Right forelimb (tissue), 1 donor: ENCODE measurements around the gene EEF1G.
"Not testable (repeated sequence)": the region's sequence is repeated elsewhere in the genome, so short reads cannot be mapped to it uniquely, and the experiment has no call there.

Source experiments
- DNase-seq: peaks from one replicate; pipeline ENCODE4 v3.0.0-alpha.2; 2018

The EEF1G gene

GRCh38 chr11:62575837-62576236, 2.1 kb upstream of the EEF1G start:
- DNase-seq, result no peak

- DNase-seq, result no peak
Measured at GRCh38 chr11:62575156-62575555, 1.5 kb upstream of the EEF1G start.

DNA sequence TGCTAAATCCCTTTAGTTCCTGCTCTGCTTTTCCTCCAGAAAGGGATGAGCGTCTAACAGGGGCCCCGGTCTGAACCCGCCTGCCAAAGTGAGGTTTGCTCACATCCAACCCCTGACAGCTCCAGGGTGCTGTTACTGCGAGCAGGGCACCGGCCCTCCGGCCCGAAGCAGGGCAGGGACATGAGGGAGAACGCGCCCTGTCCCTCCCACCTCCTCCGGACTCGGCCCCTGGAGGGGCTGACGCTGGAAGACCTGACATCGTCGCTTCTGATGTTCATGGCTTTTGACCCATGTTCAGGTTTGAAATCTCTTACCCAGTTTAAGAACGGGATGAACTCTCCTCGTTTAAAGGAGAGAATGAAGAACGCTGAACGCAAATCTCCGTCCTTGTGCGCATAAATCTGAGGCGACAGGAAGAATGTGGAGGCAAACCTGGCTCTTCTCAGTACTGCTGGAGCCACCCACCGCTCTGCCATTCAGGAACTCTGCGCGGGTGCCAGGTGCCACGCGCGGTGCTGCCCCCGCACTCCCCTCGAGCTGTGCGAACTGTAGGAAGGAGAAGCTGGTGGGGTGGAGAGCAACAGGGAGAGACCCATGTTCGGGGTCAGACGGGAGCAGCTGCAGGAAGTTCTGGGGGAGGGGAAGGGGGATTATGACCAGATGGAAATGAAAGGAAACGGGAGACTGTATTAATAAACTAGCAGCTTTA, 826 bp upstream of the EEF1G start:
- peak; percentile 66 for DNase-seq

DNA sequence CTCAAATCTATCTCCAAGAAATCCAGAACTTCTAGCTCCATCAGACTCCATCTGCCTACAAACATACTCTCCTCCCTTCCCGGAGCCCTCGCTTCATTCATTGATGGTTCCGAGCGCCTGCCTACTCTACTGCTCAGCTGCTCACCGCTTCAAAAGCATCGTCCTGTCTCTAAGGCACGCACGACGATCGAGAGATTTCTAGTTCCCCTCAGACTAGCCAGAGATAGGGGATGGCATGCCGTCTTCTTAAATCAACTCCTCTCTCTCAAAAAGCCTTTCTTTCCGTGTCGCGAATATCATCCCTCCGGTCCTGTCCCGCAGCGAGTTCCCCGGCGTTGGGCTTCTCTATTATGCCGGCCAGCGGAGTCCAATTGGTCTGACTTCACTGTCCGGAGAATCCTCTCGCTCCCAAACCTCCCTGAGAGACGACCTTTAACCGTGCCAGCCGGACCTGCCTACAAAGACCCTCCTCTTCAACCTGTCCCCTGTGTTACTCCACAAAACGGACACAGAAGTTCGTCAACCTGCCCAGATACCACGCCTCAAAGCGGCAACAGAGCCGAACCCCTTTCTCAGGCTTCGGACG, 592 bp downstream of the EEF1G start:
- DNase-seq, result peak; percentile 65

DNA sequence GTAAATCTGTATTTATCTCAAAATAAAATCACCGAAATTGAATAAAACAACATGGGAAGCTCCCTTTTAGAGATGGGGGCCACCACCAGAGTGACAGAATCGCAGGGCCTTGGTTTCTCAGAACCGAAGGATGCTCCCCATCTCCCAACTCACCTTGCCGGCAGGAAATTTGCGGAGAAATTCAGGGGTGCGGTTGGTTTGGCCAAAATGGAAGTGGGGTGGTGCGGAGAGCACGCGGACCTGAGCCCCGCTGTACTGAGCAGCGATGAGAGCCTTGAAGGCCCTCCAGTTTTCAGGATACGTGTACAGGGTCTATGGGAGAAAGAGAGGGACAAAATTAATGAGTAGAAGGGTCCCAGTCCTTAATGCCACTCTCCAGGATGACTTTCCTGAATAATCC, 1.3 kb downstream of the EEF1G start:
- no peak for DNase-seq

GRCh38 chr11:62571493-62571892, 2.2 kb downstream of the EEF1G start:
- DNase-seq, result not testable (repeated sequence)

- DNase-seq, result not testable (repeated sequence)
Measured at GRCh38 chr11:62570903-62571302, 2.8 kb downstream of the EEF1G start.

- no peak for DNase-seq
Measured at GRCh38 chr11:62569611-62570010, 4.1 kb downstream of the EEF1G start.

GRCh38 chr11:62567018-62567633, 6.6 kb downstream of the EEF1G start:
- DNase-seq, result no peak

- DNase-seq, result no peak
Measured at GRCh38 chr11:62566247-62566646, 7.4 kb downstream of the EEF1G start.

DNA sequence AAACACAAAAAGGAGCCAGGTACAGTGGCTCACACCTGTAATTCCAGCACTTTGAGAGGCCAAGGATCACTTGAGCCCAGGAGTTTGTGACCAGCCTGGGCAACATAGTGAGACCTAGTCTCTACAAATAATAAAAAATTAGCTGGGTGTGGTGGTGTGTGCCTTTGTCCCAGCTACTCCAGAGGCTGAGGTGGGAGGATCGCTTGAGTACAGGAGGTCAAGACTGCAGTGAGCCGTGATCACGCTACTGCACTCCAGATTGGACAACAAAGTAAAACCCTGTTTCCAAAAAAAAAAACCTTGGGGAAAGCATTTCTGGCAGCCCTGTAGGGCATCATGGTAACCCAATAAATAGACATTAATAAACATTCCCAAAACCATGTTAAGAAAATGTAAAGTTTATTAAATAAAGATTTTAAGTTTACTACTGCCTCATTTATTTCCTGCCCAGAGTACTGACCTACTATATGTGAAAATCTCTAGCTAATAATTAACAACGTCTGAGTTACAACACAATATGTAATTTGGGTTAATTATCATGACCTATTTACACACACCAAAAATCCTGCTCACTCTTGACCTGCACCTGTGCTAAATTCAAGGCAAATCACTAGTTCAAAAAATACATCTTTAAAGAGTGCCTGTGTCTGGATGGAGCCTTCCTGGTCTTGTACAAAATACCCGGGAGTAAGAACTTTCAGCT, 8.4 kb downstream of the EEF1G start:
- DNase-seq, result no peak

GRCh38 chr11:62561677-62562230, 11.9 kb downstream of the EEF1G start:
- DNase-seq, result not testable (repeated sequence)

DNA sequence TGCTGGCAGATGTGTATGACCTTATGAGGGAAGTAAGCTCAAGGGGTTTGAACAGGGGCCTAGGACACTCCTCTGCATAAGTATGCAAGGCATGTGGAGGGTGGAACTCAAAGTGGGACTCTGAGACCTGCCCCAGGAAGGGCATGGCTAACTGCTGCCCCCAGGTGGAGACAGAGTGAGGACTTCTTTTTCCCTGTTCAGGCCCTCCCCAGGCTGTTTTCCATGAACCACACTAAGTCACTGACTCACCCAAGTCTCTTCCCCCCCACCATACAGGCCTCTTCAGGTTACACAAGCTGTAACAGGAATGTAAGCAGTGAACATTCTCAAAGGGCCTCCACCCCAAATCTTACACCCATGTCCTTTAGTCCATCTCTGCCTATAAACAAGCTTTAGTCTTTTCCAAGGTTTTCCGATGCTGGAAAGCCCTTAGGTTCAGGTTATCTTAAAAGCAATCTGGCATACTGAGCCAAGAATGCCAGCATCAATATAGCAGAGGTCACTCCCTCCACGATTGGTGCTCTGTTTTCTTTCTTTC, 13.1 kb downstream of the EEF1G start:
- peak; percentile 83 for DNase-seq

DNA sequence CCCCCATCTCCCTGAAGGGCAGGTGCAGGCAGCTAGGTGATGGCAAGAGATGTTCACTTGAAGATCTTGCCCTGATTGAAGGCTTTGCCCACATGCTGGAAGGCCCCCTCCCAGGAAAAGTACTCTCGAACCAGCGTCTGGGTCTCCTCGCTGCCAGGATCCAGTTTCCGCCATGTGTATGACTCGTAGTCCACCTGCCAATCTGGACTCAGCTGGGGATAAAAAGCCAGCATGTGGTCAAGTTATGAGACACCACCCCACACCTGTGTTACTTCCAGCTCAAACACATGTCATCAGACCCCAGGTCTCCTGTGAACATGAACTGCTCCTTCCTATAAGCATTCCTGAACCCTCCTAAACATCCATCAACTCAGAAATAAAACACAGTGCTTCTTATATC, 14.1 kb downstream of the EEF1G start:
- DNase-seq, result not testable (repeated sequence)

DNA sequence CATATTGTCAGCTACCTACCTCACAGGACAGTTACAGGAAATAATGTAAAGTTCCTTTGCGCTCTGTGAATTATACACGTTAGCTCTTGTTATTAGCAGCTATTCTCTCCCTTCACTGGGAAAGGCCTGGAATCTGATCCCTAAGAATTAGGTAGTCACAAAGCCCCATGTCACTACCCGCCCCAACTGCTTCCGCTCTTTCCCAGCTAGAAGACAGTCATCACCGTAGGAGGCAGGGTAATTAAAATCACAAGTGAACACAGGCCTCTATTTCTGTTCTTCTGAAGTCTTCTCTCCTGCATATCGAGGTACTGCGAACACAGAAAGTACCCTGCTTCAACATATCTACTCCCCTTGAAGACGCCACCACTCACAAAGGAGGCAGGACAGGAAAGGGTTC, 14.5 kb downstream of the EEF1G start:
- DNase-seq, result no peak

DNA sequence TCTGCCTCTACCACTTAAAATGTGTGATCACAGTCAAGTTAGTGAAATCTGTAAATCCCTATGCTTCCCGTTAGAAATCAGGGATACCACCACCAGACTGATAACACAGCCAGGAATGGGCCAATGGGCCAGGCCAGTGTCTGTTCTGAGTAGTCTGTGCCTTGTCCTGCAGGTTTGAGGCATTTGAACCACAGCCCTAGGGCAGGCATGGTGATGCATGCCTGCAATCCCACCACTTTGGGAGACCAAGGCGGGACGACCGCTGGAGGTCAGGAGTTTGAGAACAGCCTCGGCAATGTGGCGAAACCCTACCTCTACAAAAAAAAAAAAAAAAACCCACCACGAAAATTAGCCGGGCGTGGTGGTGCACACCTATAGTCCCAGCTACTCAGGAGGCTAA, 15.0 kb downstream of the EEF1G start:
- no peak for DNase-seq

DNA sequence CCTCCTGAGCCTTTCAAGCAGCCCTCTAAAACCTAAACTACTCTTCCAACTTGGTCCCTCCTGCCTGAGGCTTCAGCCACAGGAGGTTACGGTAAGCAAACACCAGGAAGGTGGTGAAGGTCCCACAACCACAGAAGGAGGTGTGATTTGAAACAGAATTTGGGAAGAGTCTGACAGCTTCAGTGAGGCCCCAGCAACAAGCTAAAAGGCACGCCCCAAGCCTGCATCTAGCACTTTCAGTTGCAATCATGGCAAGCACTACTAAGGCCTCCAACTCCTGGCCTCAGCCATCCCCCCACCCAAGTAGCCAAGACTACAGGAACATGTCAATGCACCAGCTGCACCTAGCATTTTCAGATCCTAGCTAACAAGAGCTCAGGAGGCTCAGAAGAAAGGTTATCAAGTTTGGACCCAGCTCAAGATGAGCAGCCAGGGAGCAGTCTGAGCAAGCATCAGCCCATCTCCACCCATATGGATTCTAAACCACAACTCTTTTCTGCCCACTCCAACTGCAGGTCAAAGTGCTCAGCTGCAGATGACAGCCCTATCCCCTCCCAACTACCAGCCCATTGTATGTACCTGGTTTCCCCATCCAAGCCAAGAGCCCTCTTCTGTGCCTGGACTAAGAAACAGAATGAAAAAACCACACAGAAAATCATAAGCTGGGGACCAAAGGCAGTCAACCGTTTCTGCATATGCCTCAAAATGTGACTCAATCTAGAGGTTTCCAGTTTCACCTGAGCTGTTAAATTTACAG, 16.6 kb downstream of the EEF1G start:
- no peak for DNase-seq

DNA sequence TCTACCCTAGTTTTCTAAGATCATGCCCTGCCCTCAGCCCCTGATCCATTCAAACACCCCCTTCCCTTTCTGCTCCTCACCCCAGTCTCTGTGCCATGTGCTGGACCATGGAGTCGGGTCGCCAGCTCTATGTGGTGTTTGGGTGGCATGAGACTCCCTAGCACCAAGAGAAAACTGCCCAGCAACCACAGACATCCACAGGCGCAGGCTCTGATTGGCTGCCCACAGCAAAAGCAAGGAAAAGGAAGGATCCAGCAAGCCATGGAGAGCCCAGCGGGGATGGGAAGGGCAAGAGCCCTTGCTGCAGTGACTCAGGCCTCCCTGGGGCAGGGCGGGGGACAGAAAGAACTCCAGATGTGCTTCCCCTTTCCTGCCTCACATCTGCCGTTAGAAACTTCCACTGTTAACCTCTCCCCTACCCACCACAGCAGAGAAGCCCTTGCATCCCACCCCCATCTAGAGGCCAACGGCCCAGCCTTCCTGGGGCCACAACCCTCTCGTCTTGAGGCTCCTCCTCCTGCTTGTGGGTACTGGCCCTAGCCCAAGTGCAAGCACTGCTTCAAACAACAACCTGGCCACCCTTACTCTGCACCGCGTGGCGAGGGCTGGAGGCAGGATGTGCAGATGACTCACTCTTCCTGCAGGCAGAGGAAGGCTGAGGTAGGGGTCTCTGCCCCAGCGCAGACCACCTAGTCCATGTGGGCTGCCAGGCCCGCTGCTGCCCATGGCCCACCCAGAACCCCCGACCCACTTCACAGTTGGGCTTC, 17.4 kb downstream of the EEF1G start:
- DNase-seq, result peak; percentile 83

DNA sequence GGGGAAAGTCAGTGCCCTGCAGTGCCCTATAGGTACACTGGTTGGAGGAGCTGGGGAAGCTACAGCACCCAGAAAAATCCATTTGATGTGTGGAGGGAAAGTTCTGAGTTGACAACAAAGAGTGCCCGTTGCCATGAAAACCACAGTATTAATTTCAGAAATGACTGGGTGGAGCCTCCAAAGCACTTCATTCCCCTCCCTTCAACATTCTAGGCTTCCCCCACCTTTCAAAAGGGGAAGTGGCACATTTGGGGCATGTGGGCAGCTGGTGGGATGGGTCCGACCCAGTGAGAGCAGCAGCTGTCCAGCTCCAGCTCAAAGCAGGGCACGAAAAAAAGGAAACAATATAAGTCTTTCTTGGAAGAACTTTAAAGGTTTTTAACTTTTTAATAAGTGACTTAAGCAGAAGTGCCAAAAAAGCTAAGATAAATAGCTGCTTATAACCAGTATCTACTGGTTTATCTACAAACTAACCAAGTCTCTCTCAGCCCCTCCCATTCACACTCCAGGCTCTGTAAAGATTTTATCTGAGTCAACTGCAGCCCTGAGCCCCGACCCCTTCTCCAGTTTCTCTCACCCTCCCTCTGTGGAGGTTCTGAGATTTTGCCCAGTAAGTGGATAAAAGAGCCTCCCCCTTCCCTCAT, 18.1 kb downstream of the EEF1G start:
- DNase-seq, result peak; percentile 61

- peak; percentile 67 for DNase-seq
Measured at GRCh38 chr11:62554387-62555167, 19.1 kb downstream of the EEF1G start.
